ENCODE results near the gene RNF152.

Gene RNF152

GRCh38 chr18:61772293-61772848, 120.4 kb downstream of the RNF152 start:
- Mint-ChIP-seq H3K27me3 (no peaks in the 10 kb centered on the region), H3K4me3 (no peak overlapping the region), H3K4me1 (no peaks in the 10 kb centered on the region), H3K36me3 (peaks cover 5% of the 10 kb centered on the region), H3K9me3 (peaks cover 21% of the 10 kb centered on the region), H3K27ac (no peak overlapping the region)

- H3K9me3 Mint-ChIP-seq = peaks cover 21% of the 10 kb centered on the region
- H3K4me1 Mint-ChIP-seq = no peaks in the 10 kb centered on the region
- no peak overlapping the region for H3K27ac Mint-ChIP-seq
- H3K36me3 Mint-ChIP-seq = peaks cover 5% of the 10 kb centered on the region
- H3K4me3 Mint-ChIP-seq = no peak overlapping the region
- H3K27me3 Mint-ChIP-seq = no peaks in the 10 kb centered on the region
Measured at GRCh38 chr18:61771861-61772260, 120.9 kb downstream of the RNF152 start.

- no peak overlapping the region for H3K27ac Mint-ChIP-seq
- no peak overlapping the region for H3K4me3 Mint-ChIP-seq
- H3K27me3 Mint-ChIP-seq = peaks cover 3% of the 10 kb centered on the region
- H3K4me1 Mint-ChIP-seq = peaks cover under 1% of the 10 kb centered on the region
- H3K9me3 Mint-ChIP-seq = peaks cover 10% of the 10 kb centered on the region
- no peaks in the 10 kb centered on the region for H3K36me3 Mint-ChIP-seq
Measured at GRCh38 chr18:61770279-61770678, 122.5 kb downstream of the RNF152 start.

GRCh38 chr18:61766266-61766884, 126.4 kb downstream of the RNF152 start:
- Mint-ChIP-seq H3K4me1 (peaks cover 8% of the 10 kb centered on the region), H3K36me3 (no peaks in the 10 kb centered on the region), H3K9me3 (no peaks in the 10 kb centered on the region), H3K27ac (no peak overlapping the region), H3K4me3 (no peak overlapping the region), H3K27me3 (peaks cover 7% of the 10 kb centered on the region)

GRCh38 chr18:61765097-61765496, 127.7 kb downstream of the RNF152 start:
- H3K4me1 Mint-ChIP-seq = peaks cover 8% of the 10 kb centered on the region
- no peak overlapping the region for H3K4me3 Mint-ChIP-seq

GRCh38 chr18:61764381-61764780, 128.4 kb downstream of the RNF152 start:
- Mint-ChIP-seq H3K4me3 (no peak overlapping the region), H3K27me3 (peaks cover 10% of the 10 kb centered on the region), H3K36me3 (no peaks in the 10 kb centered on the region), H3K27ac (peak overlapping the region; percentile 36), H3K9me3 (no peaks in the 10 kb centered on the region), H3K4me1 (peaks cover 8% of the 10 kb centered on the region)

More at GRCh38 chr18:61765097-61765496, 127.7 kb downstream of the RNF152 start:
- Mint-ChIP-seq H3K9me3 (no peaks in the 10 kb centered on the region), H3K27ac (no peak overlapping the region), H3K36me3 (no peaks in the 10 kb centered on the region), H3K27me3 (peaks cover 10% of the 10 kb centered on the region)

- no peak overlapping the region for H3K4me3 Mint-ChIP-seq
- H3K9me3 Mint-ChIP-seq = no peaks in the 10 kb centered on the region
- H3K4me1 Mint-ChIP-seq = peaks cover 8% of the 10 kb centered on the region
- peaks cover 13% of the 10 kb centered on the region for H3K27me3 Mint-ChIP-seq
- H3K27ac Mint-ChIP-seq = peak overlapping the region; percentile 30
- no peaks in the 10 kb centered on the region for H3K36me3 Mint-ChIP-seq
Measured at GRCh38 chr18:61761875-61762274, 130.9 kb downstream of the RNF152 start.
